Panc1 (cell line): ENCODE results near the gene LAMP1.
"Not testable (repeated sequence)": the region's sequence is repeated elsewhere in the genome, so short reads cannot be mapped to it uniquely, and the experiment has no call there.

Experiments
- POLR2AphosphoS5 ChIP-seq: IDR thresholded peaks from 2 replicates; pipeline ENCODE4 v1.6.1; 2012; ENCODE audit warnings: mild to moderate bottlenecking, low read depth, low read length, moderate library complexity
- REST ChIP-seq, 2 experiments: IDR thresholded peaks; 2 replicates each; pipeline ENCODE4 v1.6.1; 2011 to 2012; ENCODE audit warnings: low read depth in 2 of 2, control low read depth in 1 of 2, low read length in 1 of 2, mild to moderate bottlenecking in 1 of 2, moderate library complexity in 1 of 2; ENCODE audit not compliant: insufficient read depth in 1 of 2
- TCF7L2 ChIP-seq: IDR thresholded peaks from 2 replicates; pipeline ENCODE4 v1.6.1; 2011; ENCODE audit warnings: mild to moderate bottlenecking, low read depth, low read length, inconsistent platforms
- TF ChIP-seq, protein P1 (sequence below): fragments of 450-650 bp; IDR thresholded peaks from 2 replicates; pipeline ENCODE4 v1.5.1; 2017; ENCODE audit warnings: mild to moderate bottlenecking

- TF ChIP-seq, protein P1, sequence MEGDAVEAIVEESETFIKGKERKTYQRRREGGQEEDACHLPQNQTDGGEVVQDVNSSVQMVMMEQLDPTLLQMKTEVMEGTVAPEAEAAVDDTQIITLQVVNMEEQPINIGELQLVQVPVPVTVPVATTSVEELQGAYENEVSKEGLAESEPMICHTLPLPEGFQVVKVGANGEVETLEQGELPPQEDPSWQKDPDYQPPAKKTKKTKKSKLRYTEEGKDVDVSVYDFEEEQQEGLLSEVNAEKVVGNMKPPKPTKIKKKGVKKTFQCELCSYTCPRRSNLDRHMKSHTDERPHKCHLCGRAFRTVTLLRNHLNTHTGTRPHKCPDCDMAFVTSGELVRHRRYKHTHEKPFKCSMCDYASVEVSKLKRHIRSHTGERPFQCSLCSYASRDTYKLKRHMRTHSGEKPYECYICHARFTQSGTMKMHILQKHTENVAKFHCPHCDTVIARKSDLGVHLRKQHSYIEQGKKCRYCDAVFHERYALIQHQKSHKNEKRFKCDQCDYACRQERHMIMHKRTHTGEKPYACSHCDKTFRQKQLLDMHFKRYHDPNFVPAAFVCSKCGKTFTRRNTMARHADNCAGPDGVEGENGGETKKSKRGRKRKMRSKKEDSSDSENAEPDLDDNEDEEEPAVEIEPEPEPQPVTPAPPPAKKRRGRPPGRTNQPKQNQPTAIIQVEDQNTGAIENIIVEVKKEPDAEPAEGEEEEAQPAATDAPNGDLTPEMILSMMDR = not testable (repeated sequence)
- not testable (repeated sequence) for TF ChIP-seq TCF7L2; POLR2AphosphoS5; REST (IDR thresholded peaks at IDR 0.05; ENCODE audit: insufficient read depth in 1 of 2, low read depth in 2 of 2, low read length in 1 of 2)
Measured at GRCh38 chr13:113314895-113315470, 17.9 kb downstream of the LAMP1 start.
